SK-N-SH treated with all-trans-retinoic acid at 6 μM for 48 hours (cell line): ENCODE results near the gene HOXC10.

Experiments used
- ATAC-seq: fragments of 200-7000 bp; cut with Tn5 transposase; 3 replicates; pipeline ENCODE4 v1.9.1; 2020; ENCODE audit warnings: mild to moderate bottlenecking, moderate library complexity
- ARNTL ChIP-seq: fragments of 450-650 bp; formaldehyde crosslinking; IDR thresholded peaks from 2 replicates; pipeline ENCODE4 v1.5.0; 2020; ENCODE audit warnings: low read depth, mild to moderate bottlenecking, moderate library complexity, borderline replicate concordance
- BACH2 ChIP-seq: fragments of 250-450 bp; sonication (Bioruptor Pico); IDR thresholded peaks from 2 replicates; pipeline ENCODE4 v1.9.0; 2021; ENCODE audit warnings: mild to moderate bottlenecking, borderline replicate concordance
- CSDC2 ChIP-seq: fragments of 250-450 bp; sonication (Bioruptor Pico); IDR thresholded peaks from 2 replicates; pipeline ENCODE4 v1.5.0; 2020; ENCODE audit warnings: mild to moderate bottlenecking, moderate library complexity
- ESRRG ChIP-seq: fragments of 250-450 bp; sonication (Bioruptor Pico); IDR thresholded peaks from 2 replicates; pipeline ENCODE4 v1.6.1; 2021; ENCODE audit warnings: mild to moderate bottlenecking
- GLIS3 ChIP-seq: fragments of 250-450 bp; sonication (Bioruptor Pico); IDR thresholded peaks from 2 replicates; pipeline ENCODE4 v1.5.0; 2020; ENCODE audit warnings: mild to moderate bottlenecking, moderate library complexity
- OSR1 ChIP-seq: fragments of 250-450 bp; sonication (Bioruptor Pico); IDR thresholded peaks from 2 replicates; pipeline ENCODE4 v1.8.0; 2022; ENCODE audit warnings: moderate library complexity, mild to moderate bottlenecking, inconsistent platforms
- PATZ1 ChIP-seq: fragments of 250-450 bp; sonication (Bioruptor Pico); IDR thresholded peaks from 2 replicates; pipeline ENCODE4 v1.8.0; 2020; ENCODE audit warnings: mild to moderate bottlenecking, moderate library complexity, borderline replicate concordance
- PPARA ChIP-seq: fragments of 250-450 bp; sonication (Bioruptor Pico); IDR thresholded peaks from 2 replicates; pipeline ENCODE4 v1.5.0; 2020; ENCODE audit warnings: mild to moderate bottlenecking, borderline replicate concordance
- RARB ChIP-seq: fragments of 250-450 bp; sonication (Bioruptor Pico); IDR thresholded peaks from 2 replicates; pipeline ENCODE4 v1.8.0; 2021; ENCODE audit warnings: mild to moderate bottlenecking, moderate library complexity
- SNAI2 ChIP-seq: fragments of 250-450 bp; sonication (Bioruptor Pico); IDR thresholded peaks from 2 replicates; pipeline ENCODE4 v1.5.0; 2020; ENCODE audit warnings: mild to moderate bottlenecking, moderate library complexity
- TCF4 ChIP-seq: fragments of 250-450 bp; sonication (Bioruptor Pico); IDR thresholded peaks from 2 replicates; pipeline ENCODE4 v1.8.0; 2021; ENCODE audit warnings: mild to moderate bottlenecking, moderate library complexity, borderline replicate concordance
- TOX ChIP-seq: fragments of 250-450 bp; sonication (Bioruptor Pico); IDR thresholded peaks from 2 replicates; pipeline ENCODE4 v1.8.0; 2021; ENCODE audit warnings: mild to moderate bottlenecking, moderate library complexity, borderline replicate concordance
- ZC3H10 ChIP-seq: fragments of 250-450 bp; sonication (Bioruptor Pico); IDR thresholded peaks from 2 replicates; pipeline ENCODE4 v1.5.1; 2021; ENCODE audit warnings: mild to moderate bottlenecking, moderate library complexity
- ZFP3 ChIP-seq: fragments of 250-450 bp; sonication (Bioruptor Pico); IDR thresholded peaks from 2 replicates; pipeline ENCODE4 v1.5.0; 2020; ENCODE audit warnings: mild to moderate bottlenecking, moderate library complexity
- ZFP30 ChIP-seq: fragments of 450-650 bp; formaldehyde crosslinking; IDR thresholded peaks from 2 replicates; pipeline ENCODE4 v1.5.0; 2022; ENCODE audit warnings: mild to moderate bottlenecking, moderate library complexity
- ZNF565 ChIP-seq: fragments of 450-650 bp; formaldehyde crosslinking; conservative IDR thresholded peaks from 2 replicates; pipeline ENCODE4 v1.5.0; 2020; ENCODE audit warnings: low read depth, mild to moderate bottlenecking, moderate library complexity
- ZNF70 ChIP-seq: fragments of 450-650 bp; formaldehyde crosslinking; IDR thresholded peaks from 2 replicates; pipeline ENCODE4 v1.5.0; 2020; ENCODE audit warnings: mild to moderate bottlenecking, moderate library complexity
- ZNF8 ChIP-seq: fragments of 450-650 bp; formaldehyde crosslinking; IDR thresholded peaks from 2 replicates; pipeline ENCODE4 v1.5.0; 2020; ENCODE audit warnings: mild to moderate bottlenecking, moderate library complexity
- TF ChIP-seq, protein P1 (sequence below): fragments of 250-450 bp; sonication (Bioruptor Pico); IDR thresholded peaks from 2 replicates; pipeline ENCODE4 v1.5.1; 2021; ENCODE audit warnings: mild to moderate bottlenecking, moderate library complexity
- TF ChIP-seq, protein P2 (sequence below): fragments of 250-450 bp; sonication (Bioruptor Pico); IDR thresholded peaks from 2 replicates; pipeline ENCODE4 v1.5.0; 2020; ENCODE audit warnings: mild to moderate bottlenecking, moderate library complexity
- TF ChIP-seq, protein P3 (sequence below): fragments of 250-450 bp; sonication (Bioruptor Pico); IDR thresholded peaks from 2 replicates; pipeline ENCODE4 v1.8.0; 2021; ENCODE audit warnings: low read depth, mild to moderate bottlenecking, moderate library complexity, borderline replicate concordance
- TF ChIP-seq, protein P4 (sequence below): fragments of 250-450 bp; sonication (Bioruptor Pico); IDR thresholded peaks from 2 replicates; pipeline ENCODE4 v1.5.1; 2020; ENCODE audit warnings: low read depth, mild to moderate bottlenecking, moderate library complexity

HOXC10 gene

GRCh38 chr12:54018468-54018984 lies 33.6 kb downstream of the HOXC10 start:
- no peak for ATAC-seq
- no peak for TF ChIP-seq ZC3H10 (CRISPR knock-in tag)
- TF ChIP-seq, protein P1, sequence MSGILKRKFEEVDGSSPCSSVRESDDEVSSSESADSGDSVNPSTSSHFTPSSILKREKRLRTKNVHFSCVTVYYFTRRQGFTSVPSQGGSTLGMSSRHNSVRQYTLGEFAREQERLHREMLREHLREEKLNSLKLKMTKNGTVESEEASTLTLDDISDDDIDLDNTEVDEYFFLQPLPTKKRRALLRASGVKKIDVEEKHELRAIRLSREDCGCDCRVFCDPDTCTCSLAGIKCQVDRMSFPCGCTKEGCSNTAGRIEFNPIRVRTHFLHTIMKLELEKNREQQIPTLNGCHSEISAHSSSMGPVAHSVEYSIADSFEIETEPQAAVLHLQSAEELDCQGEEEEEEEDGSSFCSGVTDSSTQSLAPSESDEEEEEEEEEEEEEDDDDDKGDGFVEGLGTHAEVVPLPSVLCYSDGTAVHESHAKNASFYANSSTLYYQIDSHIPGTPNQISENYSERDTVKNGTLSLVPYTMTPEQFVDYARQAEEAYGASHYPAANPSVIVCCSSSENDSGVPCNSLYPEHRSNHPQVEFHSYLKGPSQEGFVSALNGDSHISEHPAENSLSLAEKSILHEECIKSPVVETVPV (CRISPR knock-in tag): 0 out of 2 replicates have a peak, but pooled peaks have one; percentile 3

DNA sequence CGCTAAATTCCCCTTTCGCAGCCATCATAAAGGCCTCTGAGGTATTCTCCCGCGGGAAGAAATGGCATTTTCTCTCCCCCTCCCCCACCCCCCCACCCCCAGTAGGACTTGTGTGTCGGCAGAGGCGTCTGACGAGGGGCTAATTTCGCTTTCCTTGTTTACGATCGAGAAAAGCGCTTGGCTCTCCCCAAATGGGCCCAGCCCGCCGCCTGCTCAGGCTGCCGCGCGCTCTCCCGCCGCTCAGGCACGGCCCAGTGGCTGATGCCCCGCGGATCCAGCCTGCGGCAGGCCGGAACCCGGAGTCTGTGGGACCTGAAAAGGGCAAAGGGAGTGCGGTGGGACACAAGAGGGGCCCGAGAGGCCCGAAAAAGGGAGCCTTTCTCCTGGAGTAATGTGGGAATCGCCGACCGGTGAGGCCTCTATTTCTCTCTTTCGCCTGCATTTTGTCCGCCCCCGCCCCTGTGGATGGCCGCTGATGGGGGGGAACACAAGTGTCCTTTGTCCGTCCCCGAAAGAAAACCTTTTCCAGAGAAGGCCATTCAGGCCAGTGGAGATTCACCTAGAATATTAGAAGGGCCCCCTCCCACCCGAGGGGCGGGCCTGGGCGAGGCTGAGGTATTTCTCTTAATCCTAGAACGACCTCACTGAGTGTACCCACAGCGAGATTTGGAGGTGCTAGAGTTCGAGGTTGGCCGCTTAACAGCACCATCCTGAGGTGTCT lies 34.3 kb downstream of the HOXC10 start:
- TF ChIP-seq RARB: no peak
- TF ChIP-seq, protein P2, sequence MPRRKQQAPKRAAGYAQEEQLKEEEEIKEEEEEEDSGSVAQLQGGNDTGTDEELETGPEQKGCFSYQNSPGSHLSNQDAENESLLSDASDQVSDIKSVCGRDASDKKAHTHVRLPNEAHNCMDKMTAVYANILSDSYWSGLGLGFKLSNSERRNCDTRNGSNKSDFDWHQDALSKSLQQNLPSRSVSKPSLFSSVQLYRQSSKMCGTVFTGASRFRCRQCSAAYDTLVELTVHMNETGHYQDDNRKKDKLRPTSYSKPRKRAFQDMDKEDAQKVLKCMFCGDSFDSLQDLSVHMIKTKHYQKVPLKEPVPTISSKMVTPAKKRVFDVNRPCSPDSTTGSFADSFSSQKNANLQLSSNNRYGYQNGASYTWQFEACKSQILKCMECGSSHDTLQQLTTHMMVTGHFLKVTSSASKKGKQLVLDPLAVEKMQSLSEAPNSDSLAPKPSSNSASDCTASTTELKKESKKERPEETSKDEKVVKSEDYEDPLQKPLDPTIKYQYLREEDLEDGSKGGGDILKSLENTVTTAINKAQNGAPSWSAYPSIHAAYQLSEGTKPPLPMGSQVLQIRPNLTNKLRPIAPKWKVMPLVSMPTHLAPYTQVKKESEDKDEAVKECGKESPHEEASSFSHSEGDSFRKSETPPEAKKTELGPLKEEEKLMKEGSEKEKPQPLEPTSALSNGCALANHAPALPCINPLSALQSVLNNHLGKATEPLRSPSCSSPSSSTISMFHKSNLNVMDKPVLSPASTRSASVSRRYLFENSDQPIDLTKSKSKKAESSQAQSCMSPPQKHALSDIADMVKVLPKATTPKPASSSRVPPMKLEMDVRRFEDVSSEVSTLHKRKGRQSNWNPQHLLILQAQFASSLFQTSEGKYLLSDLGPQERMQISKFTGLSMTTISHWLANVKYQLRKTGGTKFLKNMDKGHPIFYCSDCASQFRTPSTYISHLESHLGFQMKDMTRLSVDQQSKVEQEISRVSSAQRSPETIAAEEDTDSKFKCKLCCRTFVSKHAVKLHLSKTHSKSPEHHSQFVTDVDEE: no peak
- TF ChIP-seq ZNF8 (CRISPR knock-in tag): no peak
- no peak for TF ChIP-seq ZC3H10 (CRISPR knock-in tag)
- no peak for TF ChIP-seq TCF4 (CRISPR knock-in tag)
- TF ChIP-seq BACH2: no peak
- no peak for TF ChIP-seq PPARA (CRISPR knock-in tag)
- TF ChIP-seq PATZ1 (CRISPR knock-in tag): no peak
- no peak for TF ChIP-seq CSDC2
- TF ChIP-seq SNAI2 (CRISPR knock-in tag): no peak
- TF ChIP-seq ZNF565 (CRISPR knock-in tag): no peak
- ATAC-seq: no peak

GRCh38 chr12:54019924-54020590 lies 35.1 kb downstream of the HOXC10 start:
- ATAC-seq: no peak
- no peak for TF ChIP-seq ZFP3 (CRISPR knock-in tag)
- TF ChIP-seq, protein P3, sequence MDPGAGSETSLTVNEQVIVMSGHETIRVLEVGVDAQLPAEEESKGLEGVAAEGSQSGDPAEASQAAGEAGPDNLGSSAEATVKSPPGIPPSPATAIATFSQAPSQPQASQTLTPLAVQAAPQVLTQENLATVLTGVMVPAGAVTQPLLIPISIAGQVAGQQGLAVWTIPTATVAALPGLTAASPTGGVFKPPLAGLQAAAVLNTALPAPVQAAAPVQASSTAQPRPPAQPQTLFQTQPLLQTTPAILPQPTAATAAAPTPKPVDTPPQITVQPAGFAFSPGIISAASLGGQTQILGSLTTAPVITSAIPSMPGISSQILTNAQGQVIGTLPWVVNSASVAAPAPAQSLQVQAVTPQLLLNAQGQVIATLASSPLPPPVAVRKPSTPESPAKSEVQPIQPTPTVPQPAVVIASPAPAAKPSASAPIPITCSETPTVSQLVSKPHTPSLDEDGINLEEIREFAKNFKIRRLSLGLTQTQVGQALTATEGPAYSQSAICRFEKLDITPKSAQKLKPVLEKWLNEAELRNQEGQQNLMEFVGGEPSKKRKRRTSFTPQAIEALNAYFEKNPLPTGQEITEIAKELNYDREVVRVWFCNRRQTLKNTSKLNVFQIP: no peak
- no peak for TF ChIP-seq ARNTL (CRISPR knock-in tag)
- TF ChIP-seq, protein P4, sequence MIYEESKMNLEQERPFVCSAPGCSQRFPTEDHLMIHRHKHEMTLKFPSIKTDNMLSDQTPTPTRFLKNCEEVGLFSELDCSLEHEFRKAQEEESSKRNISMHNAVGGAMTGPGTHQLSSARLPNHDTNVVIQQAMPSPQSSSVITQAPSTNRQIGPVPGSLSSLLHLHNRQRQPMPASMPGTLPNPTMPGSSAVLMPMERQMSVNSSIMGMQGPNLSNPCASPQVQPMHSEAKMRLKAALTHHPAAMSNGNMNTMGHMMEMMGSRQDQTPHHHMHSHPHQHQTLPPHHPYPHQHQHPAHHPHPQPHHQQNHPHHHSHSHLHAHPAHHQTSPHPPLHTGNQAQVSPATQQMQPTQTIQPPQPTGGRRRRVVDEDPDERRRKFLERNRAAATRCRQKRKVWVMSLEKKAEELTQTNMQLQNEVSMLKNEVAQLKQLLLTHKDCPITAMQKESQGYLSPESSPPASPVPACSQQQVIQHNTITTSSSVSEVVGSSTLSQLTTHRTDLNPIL (CRISPR knock-in tag): no peak
- TF ChIP-seq, protein P1 (CRISPR knock-in tag): no peak
- no peak for TF ChIP-seq ZFP30
- no peak for TF ChIP-seq OSR1 (CRISPR knock-in tag)
- no peak for TF ChIP-seq GLIS3 (CRISPR knock-in tag)
- TF ChIP-seq CSDC2: no peak
- TF ChIP-seq TOX (CRISPR knock-in tag): no peak
- TF ChIP-seq ZNF70: no peak
- no peak for TF ChIP-seq ZC3H10 (CRISPR knock-in tag)
- no peak for TF ChIP-seq ESRRG (CRISPR knock-in tag)
- no peak for TF ChIP-seq PATZ1 (CRISPR knock-in tag)
- no peak for TF ChIP-seq BACH2
- TF ChIP-seq ZNF565 (CRISPR knock-in tag): no peak
- no peak for TF ChIP-seq TCF4 (CRISPR knock-in tag)
- TF ChIP-seq, all 23 proteins: peak for 0
